ENCODE measurements around the gene SSTR5. TPM values are rescaled to one million over a fixed set of nuclear protein-coding genes. Genes with fewer than 3 reads are reported as not detected.

Gene SSTR5
- total and polyA plus RNA-seq, 2 of the 4 experiments (the other 2 are of a cell fraction), result not detected

GRCh38 chr16:1121601-1122397 is 49.3 kb downstream of the SSTR5 start:
- no peak overlapping the region for H2BK5ac ChIP-seq (ENCODE audit: low read depth, low read length, poor library complexity, severe bottlenecking)
- H3K9me1 ChIP-seq (ENCODE audit: insufficient read depth, low read length), result no peaks in the 10 kb centered on the region
- H4K20me1 ChIP-seq (ENCODE audit: insufficient read depth, low read length), result no peaks in the 10 kb centered on the region
- H3K56ac ChIP-seq (ENCODE audit: extremely low read depth, insufficient read depth, low read length), result no peak overlapping the region
- dilution Hi-C loops (cut with HindIII; ENCODE audit: low sequenced_read_pairs, unreplicated experiment) (no loop called here), in situ Hi-C loops (cut with MboI; ENCODE audit: low sequenced_read_pairs) (no loop called here), intact Hi-C loops (cut with micrococcal nuclease) (no loop called here)
- H3K79me1 ChIP-seq (ENCODE audit: low read depth in 1 of 2, low read length in 2 of 2), result no peaks in the 10 kb centered on the region
- no peak overlapping the region for H4K91ac ChIP-seq (ENCODE audit: insufficient read depth, low read depth, low read length)
- no peak for DNase-seq
- H3K14ac ChIP-seq (replicated peaks; ENCODE audit: low read depth, low read length), result no peak overlapping the region
- H3K18ac ChIP-seq (ENCODE audit: low read depth, low read length), result no peak overlapping the region
- TF ChIP-seq ELK1 (IDR thresholded peaks at IDR 0.05; ENCODE audit: borderline replicate concordance, low read depth, low read length) (no peak), CHD1 (IDR thresholded peaks at IDR 0.05; ENCODE audit: low read depth, low read length) (no peak), BHLHE40 (IDR thresholded peaks at IDR 0.05; ENCODE audit: low read depth, low read length) (no peak), CTCF (conservative IDR thresholded peaks at IDR 0.05; ENCODE audit: low read depth, low read length) (no peak), FOS (IDR thresholded peaks at IDR 0.05; ENCODE audit: low read depth, low read length) (no peak), RAD21 (IDR thresholded peaks at IDR 0.05; ENCODE audit: low read length) (no peak), NFE2L2 (IDR thresholded peaks at IDR 0.05; ENCODE audit: low read depth, low read length) (no peak), CEBPB (IDR thresholded peaks at IDR 0.05; ENCODE audit: low read depth, low read length) (no peak), SMC3 (IDR thresholded peaks at IDR 0.05; ENCODE audit: low read depth, low read length) (no peak)
- ATAC-seq (ENCODE audit: low read depth), result no peak
- H2BK20ac ChIP-seq (ENCODE audit: low read depth, low read length), result no peak overlapping the region
- peaks cover 2% of the 10 kb centered on the region; the same call in 1 of the 2 replicates for H3K4me1 ChIP-seq (ENCODE audit: control insufficient read depth, insufficient read depth, low read length)
- H4K5ac ChIP-seq (ENCODE audit: low read depth, low read length), result no peak overlapping the region
- H2AK5ac ChIP-seq (ENCODE audit: low read depth, low read length), result no peak overlapping the region
- H3K27ac ChIP-seq (ENCODE audit: insufficient read depth, low read length), result no peak overlapping the region
- 50% methylated on average over 12 of the region's 30 CpGs; no CpG with 5 or more reads in 1 of the 2 experiments for WGBS, 2 experiments (ENCODE audit: extremely low coverage in 2 of 2, insufficient read length in 1 of 2)
- H4K8ac ChIP-seq (ENCODE audit: low read depth in 2 of 2, low read length in 2 of 2), result no peak overlapping the region
- no peak overlapping the region for H3K4ac ChIP-seq (ENCODE audit: low read depth, low read length)
- ChIA-PET CTCF (no interaction called here), POLR2A (ENCODE audit: unreplicated experiment) (no interaction called here)
- no TSS peak for BruUV-seq (replicated peaks)
- no peak overlapping the region for H2BK15ac ChIP-seq (ENCODE audit: low read depth, low read length)
- H3K9me3 ChIP-seq (ENCODE audit: control insufficient read depth, insufficient read depth, low read length), result no peaks in the 10 kb centered on the region
- H3K4me3 ChIP-seq (ENCODE audit: insufficient read depth, low read depth, low read length), result no peak overlapping the region
- H2AFZ ChIP-seq (replicated peaks; ENCODE audit: low read length, poor library complexity), result no peak overlapping the region
- no peak overlapping the region for H2AK9ac ChIP-seq (replicated peaks; ENCODE audit: low read depth, low read length, poor library complexity)
- H3K36me3 ChIP-seq (ENCODE audit: control insufficient read depth, insufficient read depth, low read length), result no peaks in the 10 kb centered on the region
- no peak overlapping the region for H3K23ac ChIP-seq (ENCODE audit: low read depth, low read length)
- no peak overlapping the region for H3K4me2 ChIP-seq (ENCODE audit: low read depth, low read length)
- H3K9ac ChIP-seq (ENCODE audit: low read depth, low read length), result no peak overlapping the region
- peaks cover 16% of the 10 kb centered on the region; the same call in 1 of the 2 replicates for H3K27me3 ChIP-seq (ENCODE audit: control insufficient read depth, insufficient read depth, low read length)
- no peak overlapping the region for H2BK120ac ChIP-seq (ENCODE audit: low read depth, low read length)

Data from IMR-90 (cell line).